ENCODE measurements around the gene MIGA1. TPM values are rescaled to one million over a fixed set of nuclear protein-coding genes. Genes with fewer than 3 reads are reported as not detected.

Gene MIGA1
- total RNA-seq, 3 donors from 2014 or later (not counting 1 experiment from before 2014, with no cell fraction given): 13.6 to 16.9 (median 15.6) TPM

DNA sequence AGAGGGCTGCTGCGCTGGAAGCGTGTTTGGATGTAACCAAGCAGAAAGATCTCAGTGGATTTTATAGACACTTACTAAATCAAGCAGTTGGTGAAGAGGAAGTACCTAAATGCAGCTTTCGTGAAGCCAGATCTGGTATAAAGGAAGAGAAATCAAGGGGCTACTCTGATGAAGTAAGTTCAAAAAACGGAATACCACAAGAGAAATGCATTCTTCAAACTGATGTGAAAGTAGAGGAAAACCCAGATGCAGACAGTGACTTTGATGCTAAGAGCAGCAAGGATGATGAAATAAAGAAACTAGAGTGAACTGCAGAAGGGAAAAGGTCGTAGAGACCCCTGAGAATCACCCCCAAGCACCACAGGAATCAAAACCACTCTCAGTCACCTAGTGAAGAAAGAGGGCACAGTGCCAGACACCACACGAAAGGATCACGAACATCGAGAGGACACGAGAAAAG lies 68.2 kb downstream of the MIGA1 start:
- TF ChIP-seq, protein P1, sequence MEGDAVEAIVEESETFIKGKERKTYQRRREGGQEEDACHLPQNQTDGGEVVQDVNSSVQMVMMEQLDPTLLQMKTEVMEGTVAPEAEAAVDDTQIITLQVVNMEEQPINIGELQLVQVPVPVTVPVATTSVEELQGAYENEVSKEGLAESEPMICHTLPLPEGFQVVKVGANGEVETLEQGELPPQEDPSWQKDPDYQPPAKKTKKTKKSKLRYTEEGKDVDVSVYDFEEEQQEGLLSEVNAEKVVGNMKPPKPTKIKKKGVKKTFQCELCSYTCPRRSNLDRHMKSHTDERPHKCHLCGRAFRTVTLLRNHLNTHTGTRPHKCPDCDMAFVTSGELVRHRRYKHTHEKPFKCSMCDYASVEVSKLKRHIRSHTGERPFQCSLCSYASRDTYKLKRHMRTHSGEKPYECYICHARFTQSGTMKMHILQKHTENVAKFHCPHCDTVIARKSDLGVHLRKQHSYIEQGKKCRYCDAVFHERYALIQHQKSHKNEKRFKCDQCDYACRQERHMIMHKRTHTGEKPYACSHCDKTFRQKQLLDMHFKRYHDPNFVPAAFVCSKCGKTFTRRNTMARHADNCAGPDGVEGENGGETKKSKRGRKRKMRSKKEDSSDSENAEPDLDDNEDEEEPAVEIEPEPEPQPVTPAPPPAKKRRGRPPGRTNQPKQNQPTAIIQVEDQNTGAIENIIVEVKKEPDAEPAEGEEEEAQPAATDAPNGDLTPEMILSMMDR (IDR thresholded peaks at IDR 0.05): no peak
- H3K36me3 ChIP-seq (ENCODE audit: control insufficient read depth, insufficient read depth, low read length): peaks cover 13% of the 10 kb centered on the region
- no peaks in the 10 kb centered on the region for H3K27me3 ChIP-seq (ENCODE audit: control insufficient read depth, insufficient read depth, low read length)
- intact Hi-C loops (cut with micrococcal nuclease): no loop called here
- no peak overlapping the region for H3K27ac ChIP-seq (ENCODE audit: low read length)
- Mint-ChIP-seq H3K4me3 (no peak overlapping the region), H3K9me3 (no peaks in the 10 kb centered on the region), H3K27ac (no peak overlapping the region), H3K36me3 (no peaks in the 10 kb centered on the region), H3K4me1 (no peaks in the 10 kb centered on the region), H3K27me3 (ENCODE audit: low read depth in 2 of 2) (no peaks in the 10 kb centered on the region)
- H3K9me3 ChIP-seq (ENCODE audit: control insufficient read depth, insufficient read depth, low read length): no peaks in the 10 kb centered on the region
- no peaks in the 10 kb centered on the region for H3K4me1 ChIP-seq (ENCODE audit: control insufficient read depth, insufficient read depth, low read length)
- ATAC-seq (no peak), DNase-seq (peak in 1 of 2 donors; percentile 26)
- WGBS (ENCODE audit: insufficient coverage): 44% methylated on average over 9 of the region's 9 CpGs
- no peak overlapping the region for H3K4me3 ChIP-seq (ENCODE audit: low read length)

GRCh38 chr1:77850082-77850481 lies 70.6 kb downstream of the MIGA1 start:
- Histone ChIP-seq H3K36me3 (ENCODE audit: control insufficient read depth, insufficient read depth, low read length) (no peaks in the 10 kb centered on the region), H3K4me3 (ENCODE audit: low read length) (no peak overlapping the region), H3K4me1 (ENCODE audit: control insufficient read depth, insufficient read depth, low read length) (no peaks in the 10 kb centered on the region), H3K27me3 (ENCODE audit: control insufficient read depth, insufficient read depth, low read length) (no peaks in the 10 kb centered on the region), H3K9me3 (ENCODE audit: control insufficient read depth, insufficient read depth, low read length) (no peaks in the 10 kb centered on the region), H3K27ac (ENCODE audit: low read length) (no peak overlapping the region)
- Mint-ChIP-seq H3K9me3 (peaks cover under 1 to 2% of the 10 kb centered on the region in 2 donors), H3K27me3 (ENCODE audit: low read depth in 2 of 2) (no peaks in the 10 kb centered on the region), H3K4me3 (no peak overlapping the region), H3K4me1 (peaks cover 9 to 11% of the 10 kb centered on the region in 2 donors), H3K36me3 (peaks cover 4% of the 10 kb centered on the region), H3K27ac (no peak overlapping the region)
- ATAC-seq: no peak
- intact Hi-C loops (cut with micrococcal nuclease): no loop called here
- no CpG with 5 or more reads among the region's 1 CpG for WGBS (ENCODE audit: insufficient coverage)
- TF ChIP-seq, protein P1 (IDR thresholded peaks at IDR 0.05): no peak
- DNase-seq: no peak

- no peak overlapping the region for H3K4me3 Mint-ChIP-seq
- H3K4me3 ChIP-seq (ENCODE audit: low read length): no peak overlapping the region
- H3K27ac Mint-ChIP-seq: no peak overlapping the region
- peaks cover 16% of the 10 kb centered on the region for H3K36me3 ChIP-seq (ENCODE audit: control insufficient read depth, insufficient read depth, low read length)
- ATAC-seq (no peak), DNase-seq (no peak)
- no peak overlapping the region for H3K27ac ChIP-seq (ENCODE audit: low read length)
- H3K9me3 ChIP-seq (ENCODE audit: control insufficient read depth, insufficient read depth, low read length): no peaks in the 10 kb centered on the region
- TF ChIP-seq, protein P1 (IDR thresholded peaks at IDR 0.05): no peak
- intact Hi-C loops (cut with micrococcal nuclease): no loop called here
- WGBS (ENCODE audit: insufficient coverage): 100% methylated on average over 2 of the region's 4 CpGs
- peaks cover 21 to 31% of the 10 kb centered on the region in 2 donors for H3K4me1 Mint-ChIP-seq
- peaks cover 12% of the 10 kb centered on the region for H3K36me3 Mint-ChIP-seq
- H3K4me1 ChIP-seq (ENCODE audit: control insufficient read depth, insufficient read depth, low read length): no peaks in the 10 kb centered on the region
- peaks cover 5 to 8% of the 10 kb centered on the region in 2 donors for H3K9me3 Mint-ChIP-seq
- no peaks in the 10 kb centered on the region for H3K27me3 ChIP-seq (ENCODE audit: control insufficient read depth, insufficient read depth, low read length)
- H3K27me3 Mint-ChIP-seq (ENCODE audit: low read depth in 2 of 2): no peaks in the 10 kb centered on the region
Measured at GRCh38 chr1:77857552-77857951, 78.1 kb downstream of the MIGA1 start.

DNA sequence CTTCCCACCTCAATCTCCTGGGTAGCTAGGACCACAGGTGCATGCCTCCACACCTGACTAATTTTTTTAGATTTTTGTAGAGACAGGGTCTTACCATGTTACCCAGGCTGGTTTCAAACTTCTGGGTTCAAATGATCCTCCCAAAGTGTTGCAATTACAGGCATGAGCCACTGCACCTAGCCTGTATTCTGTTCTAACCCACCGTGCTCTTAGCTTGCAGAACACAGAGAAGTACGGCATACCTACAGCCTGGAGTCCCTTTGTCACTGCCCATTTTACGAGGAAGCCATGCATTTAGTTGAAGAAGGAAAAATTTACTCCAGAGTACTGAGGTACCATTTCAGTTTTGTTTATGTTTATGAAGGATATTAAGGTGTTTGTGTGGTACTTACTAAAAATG lies 79.3 kb downstream of the MIGA1 start:
- peaks cover 5 to 8% of the 10 kb centered on the region in 2 donors for H3K9me3 Mint-ChIP-seq
- TF ChIP-seq, protein P1 (IDR thresholded peaks at IDR 0.05): no peak
- no peaks in the 10 kb centered on the region for H3K27me3 ChIP-seq (ENCODE audit: control insufficient read depth, insufficient read depth, low read length)
- 98% methylated on average over 3 of the region's 3 CpGs for WGBS (ENCODE audit: insufficient coverage)
- H3K4me3 Mint-ChIP-seq: no peak overlapping the region
- peaks cover 21 to 31% of the 10 kb centered on the region in 2 donors for H3K4me1 Mint-ChIP-seq
- H3K9me3 ChIP-seq (ENCODE audit: control insufficient read depth, insufficient read depth, low read length): no peaks in the 10 kb centered on the region
- no peaks in the 10 kb centered on the region for H3K4me1 ChIP-seq (ENCODE audit: control insufficient read depth, insufficient read depth, low read length)
- H3K27ac Mint-ChIP-seq: peak overlapping the region in 1 of 2 donors; percentile 37
- peaks cover 20% of the 10 kb centered on the region for H3K36me3 ChIP-seq (ENCODE audit: control insufficient read depth, insufficient read depth, low read length)
- no peak overlapping the region for H3K27ac ChIP-seq (ENCODE audit: low read length)
- H3K4me3 ChIP-seq (ENCODE audit: low read length): no peak overlapping the region
- no peak for DNase-seq
- intact Hi-C loops (cut with micrococcal nuclease): no loop called here
- no peaks in the 10 kb centered on the region for H3K27me3 Mint-ChIP-seq (ENCODE audit: low read depth in 2 of 2)
- ATAC-seq: no peak
- peaks cover 12% of the 10 kb centered on the region for H3K36me3 Mint-ChIP-seq

All from natural killer cell (primary cell).